8988T (cell line): ENCODE data around the gene NUDCD2.
"Not testable (repeated sequence)": the region's sequence is repeated elsewhere in the genome, so short reads cannot be mapped to it uniquely, and the experiment has no call there.

Source experiments
- DNase-seq: peaks from one replicate; pipeline ENCODE4 v3.0.0; 2011

NUDCD2 gene

GRCh38 chr5:163415673-163416072 lies 44.2 kb downstream of the NUDCD2 start:
- not testable (repeated sequence) for DNase-seq

GRCh38 chr5:163410505-163410904 lies 49.4 kb downstream of the NUDCD2 start:
- DNase-seq, result no peak

GRCh38 chr5:163409384-163409783 lies 50.5 kb downstream of the NUDCD2 start:
- DNase-seq, result no peak

GRCh38 chr5:163408311-163408923 lies 51.5 kb downstream of the NUDCD2 start:
- no peak for DNase-seq

GRCh38 chr5:163407034-163407655 lies 52.8 kb downstream of the NUDCD2 start:
- no peak for DNase-seq

GRCh38 chr5:163404364-163405173 lies 55.3 kb downstream of the NUDCD2 start:
- no peak for DNase-seq

GRCh38 chr5:163402007-163402406 lies 57.9 kb downstream of the NUDCD2 start:
- DNase-seq, result no peak

GRCh38 chr5:163401271-163401670 lies 58.6 kb downstream of the NUDCD2 start:
- no peak for DNase-seq

GRCh38 chr5:163399923-163400322 lies 60.0 kb downstream of the NUDCD2 start:
- no peak for DNase-seq

GRCh38 chr5:163397354-163397753 lies 62.5 kb downstream of the NUDCD2 start:
- DNase-seq, result no peak

- DNase-seq, result not testable (repeated sequence)
Measured at GRCh38 chr5:163396818-163397340, 63.0 kb downstream of the NUDCD2 start.
